Measurements from ENCODE around the gene GLG1.
A peak's percentile ranks its signal among the peaks of the same experiment; 100 is the strongest.

Gene GLG1

DNA sequence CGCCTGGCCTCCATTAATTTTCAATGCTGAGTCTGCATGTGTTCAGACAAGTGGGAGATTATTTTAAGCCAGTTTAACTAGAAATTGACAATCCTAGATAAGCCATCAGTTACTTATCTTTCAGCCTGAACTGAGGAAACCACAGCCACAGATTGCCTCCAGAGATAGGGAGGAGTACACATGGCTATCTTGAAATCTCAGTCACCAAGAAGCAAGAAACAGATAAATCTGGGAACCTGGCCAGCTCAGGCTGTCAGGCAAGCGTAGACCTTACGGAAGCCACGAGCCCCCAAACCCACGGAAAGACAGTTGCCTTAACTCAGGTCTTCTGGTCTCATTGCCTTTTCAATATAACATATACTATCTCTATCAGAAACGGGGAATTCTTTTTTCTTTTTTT lies 2.0 kb upstream of the GLG1 start:
- peak in 1 of 3 donors; percentile 35 for DNase-seq (ENCODE audit: low read depth in 3 of 3, low spot score in 1 of 3)

DNA sequence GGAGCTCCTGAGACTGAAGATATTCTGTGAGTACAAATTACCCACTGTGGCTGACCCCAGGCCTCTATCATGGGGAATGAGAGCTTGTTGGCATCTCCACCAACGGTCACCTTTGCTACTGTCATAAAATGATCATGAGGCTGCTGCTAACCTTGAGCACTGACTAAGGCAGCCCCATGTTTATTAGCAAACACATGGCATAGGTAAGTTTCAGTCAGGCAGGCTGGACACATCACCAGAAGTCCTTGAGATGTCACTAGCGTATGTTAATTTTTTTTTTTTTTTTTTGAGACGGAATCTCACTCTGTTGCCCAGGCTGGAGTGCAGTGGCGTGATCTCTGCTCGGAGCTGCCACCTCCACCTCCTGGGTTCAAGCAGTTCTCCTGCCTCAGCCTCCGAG lies 1.5 kb upstream of the GLG1 start:
- DNase-seq (ENCODE audit: low read depth in 3 of 3, low spot score in 1 of 3): no peak

DNA sequence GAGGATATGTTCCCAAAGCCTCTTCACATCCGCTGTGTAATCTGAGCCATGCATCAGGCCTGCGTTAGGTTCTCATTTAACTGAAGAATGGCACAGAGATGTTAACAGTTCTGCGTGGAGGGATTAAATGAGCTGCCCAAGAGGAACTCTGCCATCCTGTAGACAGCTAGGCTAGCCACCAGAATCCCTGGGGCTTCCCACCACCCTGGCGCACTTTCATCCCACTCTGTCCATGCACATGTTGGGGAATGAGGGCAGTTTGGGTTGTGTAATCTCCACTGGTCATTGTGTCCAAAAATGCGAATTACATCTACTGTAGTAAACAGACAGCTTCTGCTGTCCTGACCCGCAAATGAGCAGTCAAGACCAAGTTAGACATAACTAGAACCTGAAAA lies 1.0 kb upstream of the GLG1 start:
- DNase-seq (ENCODE audit: low read depth in 3 of 3, low spot score in 1 of 3): no peak

DNA sequence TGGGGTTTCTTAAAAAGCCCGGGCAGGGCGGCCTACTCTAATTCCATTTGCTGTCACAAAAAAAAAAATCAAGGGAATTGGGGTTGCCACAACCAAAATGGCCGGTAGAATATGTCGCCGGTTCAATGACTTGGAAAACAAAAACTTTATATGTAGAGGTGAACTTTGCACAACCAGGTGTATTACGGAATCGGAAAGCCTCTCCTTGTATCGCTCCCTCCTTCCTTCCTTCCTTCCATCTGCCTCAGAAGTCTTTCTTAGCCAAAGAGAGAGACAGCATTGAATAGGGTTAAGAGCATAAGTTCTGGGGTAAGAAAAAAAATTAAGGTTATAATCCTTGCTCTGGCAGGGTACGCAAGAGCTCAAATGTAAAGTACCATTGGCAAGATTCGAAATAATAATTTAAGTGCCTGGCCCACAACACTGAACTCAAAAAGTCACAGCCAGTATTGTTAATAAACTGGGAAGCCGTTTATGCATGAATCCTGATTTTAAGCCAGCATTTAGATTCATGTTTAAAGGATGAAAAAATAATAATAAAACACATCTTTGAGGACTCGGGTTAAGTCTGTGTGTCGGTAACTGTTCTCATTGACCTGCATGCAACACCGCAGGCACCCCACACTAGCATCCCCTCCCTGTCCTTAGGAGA lies 522 bp upstream of the GLG1 start:
- no peak for DNase-seq (ENCODE audit: low read depth in 3 of 3, low spot score in 1 of 3)

DNA sequence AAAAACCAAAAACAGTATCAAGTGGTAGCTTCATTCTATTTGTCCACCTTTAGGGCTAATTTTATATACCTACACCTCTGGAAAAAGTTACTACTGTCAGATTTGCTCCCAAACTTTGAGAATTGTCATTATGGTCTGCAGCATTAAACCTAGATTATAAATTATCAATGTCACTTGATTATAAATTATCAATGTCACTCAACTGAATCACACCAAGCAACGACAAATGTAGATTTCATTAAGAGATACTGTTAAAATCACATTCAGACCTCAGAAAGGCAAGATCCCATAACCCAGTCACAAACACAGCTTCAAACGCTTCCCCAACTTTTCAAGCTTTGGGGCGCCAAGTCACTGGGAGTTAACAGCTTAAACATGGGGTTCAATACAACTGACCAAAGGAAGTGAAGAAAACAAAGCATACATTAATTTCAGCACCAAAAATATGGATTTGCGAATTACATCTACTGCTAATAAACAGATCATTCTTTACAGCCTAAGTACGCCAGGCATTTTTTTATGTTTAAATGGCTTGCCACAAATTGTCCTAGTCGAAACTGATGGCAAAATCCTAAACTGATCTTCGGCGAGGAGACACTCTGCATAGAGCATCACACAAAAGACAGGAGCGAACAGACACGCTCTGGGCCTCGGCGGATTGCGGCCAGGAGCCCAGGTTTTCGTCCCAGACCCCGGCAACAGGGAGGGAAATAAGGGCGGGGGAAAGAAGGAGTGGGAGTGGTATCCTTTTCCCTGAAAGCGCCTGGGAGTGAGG lies 981 bp downstream of the GLG1 start:
- no peak for DNase-seq (ENCODE audit: low read depth in 3 of 3, low spot score in 1 of 3)

DNA sequence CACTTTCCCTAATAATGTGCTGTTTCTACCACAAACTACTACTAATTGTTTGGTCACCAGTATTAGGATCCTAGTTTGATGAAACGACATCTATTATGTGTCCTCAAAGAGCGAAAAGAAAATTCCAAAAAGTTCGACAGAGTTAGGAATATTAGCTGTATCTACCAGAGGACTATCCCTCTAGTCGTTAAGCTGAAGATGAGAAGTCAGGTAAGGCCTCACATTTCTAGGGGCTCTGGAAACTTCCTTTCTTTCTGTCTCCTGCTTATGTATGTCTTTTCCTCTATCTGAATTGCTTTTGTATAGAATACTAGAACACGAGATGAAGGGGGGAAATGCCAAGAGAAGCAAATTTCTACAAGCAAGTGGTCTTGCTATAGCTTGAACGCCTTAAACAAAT lies 1.6 kb downstream of the GLG1 start:
- DNase-seq (ENCODE audit: low read depth in 3 of 3, low spot score in 1 of 3): no peak

DNA sequence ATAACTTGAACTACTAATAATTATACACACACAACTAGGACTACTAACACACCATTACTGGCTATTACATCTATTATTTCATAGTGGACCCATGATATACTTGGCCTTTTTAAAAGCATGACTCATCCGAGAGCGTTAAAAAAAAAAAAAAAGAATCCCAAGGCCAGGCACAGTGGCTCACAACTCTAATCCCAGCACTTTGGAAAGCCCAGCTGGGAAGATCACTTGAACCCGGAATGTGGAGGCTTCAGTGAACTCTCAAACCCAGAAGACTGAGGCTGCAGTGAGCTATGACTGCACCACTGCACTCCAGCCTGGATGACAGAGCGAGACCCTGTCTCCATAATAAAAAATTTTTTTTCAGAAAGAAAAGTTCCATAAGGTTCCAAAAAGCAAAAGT lies 3.1 kb downstream of the GLG1 start:
- no peak for DNase-seq (ENCODE audit: low read depth in 3 of 3, low spot score in 1 of 3)

DNA sequence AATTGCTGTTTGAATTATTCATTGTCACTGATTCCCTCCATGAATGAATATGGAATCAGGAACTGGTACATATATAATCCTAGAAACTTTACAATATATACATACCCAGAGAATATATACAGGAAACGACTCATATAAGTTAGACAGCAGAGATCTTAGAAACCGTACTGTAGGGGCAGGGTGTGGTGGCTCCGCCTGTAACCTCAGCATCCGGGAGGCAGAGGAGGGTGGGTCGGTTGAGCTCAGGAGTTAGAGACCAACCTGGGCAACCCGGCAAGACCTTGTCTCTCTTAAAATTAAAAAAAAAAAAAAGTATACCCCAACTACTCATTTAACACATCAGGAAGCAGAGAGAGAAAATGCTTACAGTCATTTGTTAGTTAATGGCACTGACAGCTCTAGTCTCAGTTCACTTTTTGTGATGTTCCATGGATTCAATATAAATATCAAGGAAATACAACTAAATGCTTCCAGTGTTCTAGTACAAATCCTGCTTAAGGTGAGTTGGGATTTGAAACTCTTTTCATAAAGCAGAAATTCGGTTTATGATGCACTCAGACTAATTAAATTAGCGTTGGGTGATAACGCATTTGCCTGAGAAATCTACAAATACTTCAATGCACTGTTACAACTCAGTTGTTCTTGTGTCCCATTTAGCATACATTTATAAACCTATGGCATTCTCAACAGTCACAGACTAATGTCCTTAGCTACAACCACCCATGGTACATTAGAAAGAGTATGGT lies 5.6 kb downstream of the GLG1 start:
- peak in 2 of 3 donors; percentile 37 to 41 for DNase-seq (ENCODE audit: low read depth in 3 of 3, low spot score in 1 of 3)

DNA sequence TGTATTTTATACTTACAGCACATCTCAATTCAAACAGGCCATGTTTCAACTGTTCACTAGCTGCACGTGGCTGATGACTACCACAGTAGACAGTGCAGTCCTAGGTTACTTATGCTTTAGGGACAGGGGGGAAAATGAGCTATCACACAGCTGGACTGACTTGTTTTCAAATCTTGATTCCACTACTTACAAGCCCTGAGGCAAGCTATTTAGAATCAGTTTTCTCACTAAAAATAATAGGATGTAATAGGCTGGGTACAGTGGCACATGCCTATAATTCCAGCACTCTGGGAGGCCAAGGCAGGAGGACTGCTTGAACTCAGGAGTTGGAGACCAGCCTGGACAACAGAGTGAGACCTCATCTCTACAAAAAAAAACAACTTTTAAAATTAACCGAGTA lies 10.3 kb downstream of the GLG1 start:
- no peak for DNase-seq (ENCODE audit: low read depth in 3 of 3, low spot score in 1 of 3)

DNA sequence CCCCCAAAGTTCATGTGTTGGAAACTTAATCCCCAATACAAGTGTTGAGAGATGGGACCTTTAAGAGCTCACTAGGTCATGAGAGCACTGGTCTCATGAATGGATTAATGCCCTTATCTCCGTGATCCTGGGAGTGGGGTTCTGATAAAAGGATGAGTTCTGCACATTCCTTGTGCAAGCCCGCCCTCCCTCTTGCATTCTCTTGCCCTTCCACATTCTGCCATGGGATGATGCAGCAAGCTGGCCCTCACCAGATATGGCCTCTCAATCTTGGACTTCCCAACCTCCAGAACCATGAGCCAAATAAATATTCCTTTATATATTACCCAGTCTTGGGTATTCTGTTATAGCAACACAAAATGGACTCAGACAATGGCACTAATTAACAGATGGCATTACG lies 14.1 kb downstream of the GLG1 start:
- DNase-seq (ENCODE audit: low read depth in 3 of 3, low spot score in 1 of 3): no peak

DNA sequence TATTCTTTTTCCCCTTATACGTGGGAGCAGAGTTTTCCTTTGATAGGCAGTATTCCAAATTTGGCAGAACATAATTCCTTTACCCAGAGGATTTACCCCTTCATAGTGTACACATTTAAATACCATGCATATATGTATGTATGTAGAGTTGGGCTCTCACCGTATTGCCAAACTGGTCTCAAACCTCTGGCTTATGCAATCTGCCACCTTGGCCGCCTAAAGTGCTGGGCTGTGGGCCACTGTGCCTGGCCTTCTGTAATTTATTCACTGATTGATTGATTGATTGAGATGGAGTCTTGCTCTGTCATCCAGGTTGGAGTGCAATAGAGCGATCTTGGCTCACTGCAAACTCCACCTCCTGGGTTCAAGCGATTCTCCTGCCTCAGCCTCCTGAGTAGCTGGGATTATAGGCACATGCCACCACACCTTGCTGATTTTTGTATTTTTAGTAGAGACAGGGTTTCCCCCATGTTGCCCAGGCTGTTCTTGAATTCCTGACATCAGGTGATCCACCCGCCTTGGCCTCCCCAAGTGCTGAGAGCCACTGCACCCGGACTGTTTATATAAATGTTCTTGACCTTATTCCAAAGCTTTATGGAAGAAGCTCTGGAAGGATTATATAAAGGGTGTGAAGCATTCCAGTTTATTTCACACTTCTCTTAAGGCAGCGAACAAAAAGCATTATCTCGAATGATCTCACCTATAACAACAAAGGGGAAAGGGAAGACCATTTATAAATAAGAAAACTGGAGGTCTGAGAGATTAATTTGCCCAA lies 14.9 kb downstream of the GLG1 start:
- DNase-seq (ENCODE audit: low read depth in 3 of 3, low spot score in 1 of 3): no peak

DNA sequence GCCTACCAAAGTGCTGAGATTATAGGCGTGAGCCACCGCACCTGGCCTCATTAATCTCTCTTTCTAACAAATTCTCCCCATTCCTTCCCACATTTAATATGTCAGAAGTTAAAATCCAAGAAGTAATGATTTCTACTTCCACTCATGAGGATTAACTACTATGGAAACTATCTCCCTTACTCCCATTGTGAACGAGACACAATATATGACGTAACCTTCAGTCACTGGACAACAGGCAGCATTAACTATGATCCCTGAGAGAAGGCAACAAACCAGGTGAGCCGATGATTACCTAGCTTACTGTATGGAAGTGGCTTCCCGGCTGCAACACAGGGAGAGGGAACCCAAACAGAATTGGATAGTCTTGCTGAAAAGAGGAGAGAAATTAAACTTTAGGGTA lies 20.0 kb downstream of the GLG1 start:
- DNase-seq (ENCODE audit: low read depth in 3 of 3, low spot score in 1 of 3): no peak

DNA sequence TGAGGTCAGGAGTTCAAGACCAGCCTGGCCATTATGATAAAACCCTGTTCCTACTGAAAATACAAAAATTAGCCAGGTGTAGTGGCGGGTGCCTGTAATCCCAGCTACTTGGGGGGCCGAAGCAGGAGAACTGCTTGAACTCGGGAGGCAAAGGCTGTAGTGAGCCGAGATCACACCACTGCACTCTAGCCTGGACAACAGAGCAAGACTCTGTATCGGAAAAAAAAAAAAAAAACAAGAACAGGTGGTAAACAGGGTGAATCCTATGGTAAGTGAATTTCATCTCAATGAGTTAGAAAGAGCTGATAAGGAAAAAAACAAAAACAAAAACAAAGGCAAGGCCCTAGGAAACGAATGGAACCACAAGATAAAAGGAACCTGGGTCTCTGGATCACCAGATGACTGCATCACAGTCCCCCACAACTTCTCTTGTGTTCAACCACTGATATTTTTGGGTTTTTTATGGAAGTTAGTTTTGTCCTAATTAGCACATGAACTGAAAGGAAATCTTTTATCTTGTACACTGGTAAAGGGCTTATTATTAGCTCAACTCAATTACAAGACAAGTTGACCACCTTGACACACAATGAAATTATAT lies 21.0 kb downstream of the GLG1 start:
- DNase-seq (ENCODE audit: low read depth in 3 of 3, low spot score in 1 of 3): no peak

DNA sequence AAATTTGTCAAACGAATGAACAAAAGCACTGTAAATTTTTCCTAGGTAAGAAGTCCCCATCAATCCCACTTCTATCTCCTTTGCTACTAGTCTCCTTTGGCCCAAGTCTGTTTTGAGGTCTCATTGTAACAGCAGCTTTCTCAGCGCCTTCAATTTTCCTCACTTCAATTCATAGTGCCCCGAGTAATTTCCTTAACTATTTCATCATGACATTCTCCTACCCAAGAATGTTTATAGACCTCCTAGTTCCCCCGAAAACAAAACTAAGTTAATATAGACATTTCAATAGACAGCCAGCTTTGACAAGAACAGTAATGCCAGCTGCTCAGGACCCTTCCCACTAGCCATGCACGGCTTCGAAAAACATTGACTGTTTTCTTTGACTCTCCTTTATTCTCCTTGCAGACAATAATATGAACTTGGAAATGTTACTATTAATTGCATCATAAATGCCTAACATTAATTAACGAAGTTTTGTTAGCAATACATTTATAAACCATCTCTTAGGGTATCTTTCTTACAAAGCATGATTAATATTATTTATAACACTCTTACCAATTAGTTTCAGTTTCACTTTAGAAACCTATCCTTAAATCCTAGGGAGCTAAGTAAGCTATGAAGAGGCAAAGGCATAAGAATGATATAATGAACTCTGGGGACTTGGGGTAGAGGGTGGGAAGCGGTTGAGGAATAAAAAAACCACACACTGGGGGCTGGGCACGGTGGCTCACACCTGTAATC lies 22.8 kb downstream of the GLG1 start:
- DNase-seq (ENCODE audit: low read depth in 3 of 3, low spot score in 1 of 3): no peak

DNA sequence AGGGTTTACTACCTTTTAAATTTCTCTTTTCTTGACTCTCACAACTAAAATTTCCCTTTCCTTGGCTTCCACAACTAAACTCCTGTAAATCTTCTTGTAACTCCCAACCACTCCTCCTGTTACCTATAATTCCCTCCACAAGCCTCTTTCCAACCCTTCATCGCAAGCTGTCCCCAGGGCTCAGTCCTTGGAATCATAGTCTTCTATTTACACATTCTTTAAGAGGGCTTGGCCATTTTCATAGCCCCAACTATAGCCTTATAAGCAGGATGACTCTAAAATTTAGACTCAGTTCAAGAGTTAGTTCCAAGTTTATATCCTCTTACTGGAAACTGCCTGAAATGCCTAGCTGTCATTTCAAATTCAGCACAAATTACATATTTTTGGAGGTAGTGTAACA lies 23.9 kb downstream of the GLG1 start:
- DNase-seq (ENCODE audit: low read depth in 3 of 3, low spot score in 1 of 3): no peak

DNA sequence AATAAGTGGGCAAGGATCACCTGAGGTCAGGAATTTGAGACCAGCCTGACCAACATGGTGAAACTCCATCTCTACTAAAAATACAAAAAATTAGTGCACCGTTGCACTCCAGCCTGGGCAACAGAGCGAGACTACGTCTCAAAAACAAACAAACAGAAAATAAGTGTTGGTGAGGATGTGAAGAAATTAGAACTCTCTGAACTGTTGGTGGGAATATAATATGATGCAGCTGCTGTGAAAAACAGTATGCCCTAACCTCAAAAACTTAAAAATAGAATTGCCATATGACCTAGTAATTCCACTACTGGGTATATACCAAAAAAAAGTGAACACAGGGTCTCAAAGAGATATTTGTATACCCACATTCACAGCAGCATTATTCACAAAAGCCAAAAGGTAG lies 26.1 kb downstream of the GLG1 start:
- DNase-seq (ENCODE audit: low read depth in 3 of 3, low spot score in 1 of 3): no peak

DNA sequence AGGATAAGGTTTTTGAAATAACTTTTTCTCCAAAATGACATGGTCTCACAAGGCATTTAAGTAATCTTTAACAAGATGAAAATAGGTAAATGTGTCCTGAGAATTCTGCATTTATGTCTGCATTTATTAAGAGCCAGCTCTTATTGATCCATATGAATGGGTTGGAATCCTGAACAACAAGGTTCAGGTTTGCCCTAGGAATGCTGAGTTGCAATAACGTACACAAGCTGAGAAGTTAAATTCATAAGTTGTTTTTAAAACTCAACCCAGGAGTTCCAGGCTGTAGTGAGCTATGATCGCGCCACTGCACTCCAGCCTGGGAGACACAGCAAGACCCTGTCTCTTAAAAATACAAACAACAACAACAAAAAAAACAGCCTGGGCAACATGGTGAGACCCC lies 28.1 kb downstream of the GLG1 start:
- DNase-seq (ENCODE audit: low read depth in 3 of 3, low spot score in 1 of 3): no peak

DNA sequence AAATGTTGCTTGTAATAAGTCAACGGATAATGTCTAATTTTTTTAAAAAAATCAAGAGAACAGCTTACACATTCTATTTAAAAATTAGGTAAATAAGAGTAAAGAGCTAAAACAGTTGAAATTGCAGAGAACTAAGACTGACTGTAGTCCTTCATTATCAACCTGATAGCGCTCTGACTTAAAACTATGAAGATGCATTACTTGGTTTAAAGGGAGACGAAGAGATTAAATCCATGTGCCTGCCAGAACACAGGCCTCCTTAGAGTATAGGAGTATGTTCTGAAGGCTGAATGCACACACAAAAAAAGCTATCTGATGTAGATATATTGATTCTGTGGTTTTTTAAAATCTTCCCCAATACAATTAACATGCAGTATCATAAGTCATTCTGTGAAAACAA lies 28.5 kb downstream of the GLG1 start:
- DNase-seq (ENCODE audit: low read depth in 3 of 3, low spot score in 1 of 3): no peak

DNA sequence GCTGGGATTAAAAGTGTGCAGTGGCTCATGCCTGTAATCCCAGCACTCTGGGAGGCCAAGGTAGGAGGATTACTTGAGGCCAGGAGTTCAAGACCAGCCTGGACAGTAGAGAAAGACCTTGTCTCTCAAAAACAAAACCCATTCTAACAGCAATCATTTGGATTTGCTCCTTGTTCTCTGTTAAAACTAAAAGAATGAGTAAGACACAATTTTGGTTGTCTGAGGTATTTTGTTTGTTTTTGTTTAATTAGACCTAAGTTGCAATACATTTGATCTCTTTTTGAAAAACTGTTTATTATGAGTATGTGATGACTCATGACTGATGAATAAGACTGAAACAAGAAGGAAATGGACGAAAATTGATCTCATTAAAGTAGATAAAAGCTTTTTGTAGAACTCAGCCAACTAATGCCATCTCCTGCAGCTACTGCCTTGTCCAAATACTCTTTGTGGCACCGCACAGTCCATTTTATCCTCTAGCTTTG lies 29.0 kb downstream of the GLG1 start:
- no peak for DNase-seq (ENCODE audit: low read depth in 3 of 3, low spot score in 1 of 3)

Data from stimulated activated CD4-positive, alpha-beta T cell treated with anti-CD3 and anti-CD28 coated beads, TNF-alpha, amount 100 ng/mL, for 1 hour (primary cell).